Measurements from ENCODE around the gene NNT. TPM values are rescaled to one million over a fixed set of nuclear protein-coding genes. Genes with fewer than 3 reads are reported as not detected.
"Not testable (repeated sequence)": the region's sequence is repeated elsewhere in the genome, so short reads cannot be mapped to it uniquely, and the experiment has no call there.

Gene NNT
- total RNA-seq, 4 donors from 2014 or later = 47.0 to 68.5 (median 60.8) TPM

- ATAC-seq (ENCODE audit: low FRiP score) = no peak
- DNase-seq (ENCODE audit: low spot score) = no peak
- TF ChIP-seq, protein P1, sequence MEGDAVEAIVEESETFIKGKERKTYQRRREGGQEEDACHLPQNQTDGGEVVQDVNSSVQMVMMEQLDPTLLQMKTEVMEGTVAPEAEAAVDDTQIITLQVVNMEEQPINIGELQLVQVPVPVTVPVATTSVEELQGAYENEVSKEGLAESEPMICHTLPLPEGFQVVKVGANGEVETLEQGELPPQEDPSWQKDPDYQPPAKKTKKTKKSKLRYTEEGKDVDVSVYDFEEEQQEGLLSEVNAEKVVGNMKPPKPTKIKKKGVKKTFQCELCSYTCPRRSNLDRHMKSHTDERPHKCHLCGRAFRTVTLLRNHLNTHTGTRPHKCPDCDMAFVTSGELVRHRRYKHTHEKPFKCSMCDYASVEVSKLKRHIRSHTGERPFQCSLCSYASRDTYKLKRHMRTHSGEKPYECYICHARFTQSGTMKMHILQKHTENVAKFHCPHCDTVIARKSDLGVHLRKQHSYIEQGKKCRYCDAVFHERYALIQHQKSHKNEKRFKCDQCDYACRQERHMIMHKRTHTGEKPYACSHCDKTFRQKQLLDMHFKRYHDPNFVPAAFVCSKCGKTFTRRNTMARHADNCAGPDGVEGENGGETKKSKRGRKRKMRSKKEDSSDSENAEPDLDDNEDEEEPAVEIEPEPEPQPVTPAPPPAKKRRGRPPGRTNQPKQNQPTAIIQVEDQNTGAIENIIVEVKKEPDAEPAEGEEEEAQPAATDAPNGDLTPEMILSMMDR (IDR thresholded peaks at IDR 0.05) = no peak
Measured at GRCh38 chr5:43691893-43692292, 88.9 kb downstream of the NNT start.

DNA sequence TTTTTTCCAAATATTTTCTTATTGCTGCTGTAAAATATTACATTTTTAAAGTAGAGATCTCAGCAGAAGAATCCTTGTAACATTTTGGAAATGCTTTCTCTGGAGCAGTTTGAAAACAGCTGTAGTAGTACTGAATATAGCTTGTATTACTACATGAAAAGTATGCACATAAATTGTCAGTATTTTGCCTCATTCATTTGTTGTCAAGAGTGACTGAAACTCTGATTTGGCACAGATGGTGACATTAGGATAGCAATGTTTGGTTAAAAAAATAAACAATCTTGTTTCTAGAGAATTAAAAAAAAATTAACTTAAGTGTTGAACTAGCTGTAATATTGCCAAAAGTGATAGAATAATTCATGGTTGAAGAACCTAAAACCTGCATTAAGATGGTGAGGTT, 90.4 kb downstream of the NNT start:
- no peak for DNase-seq (ENCODE audit: low spot score)
- no peak for ATAC-seq (ENCODE audit: low FRiP score)
- TF ChIP-seq, protein P1 (IDR thresholded peaks at IDR 0.05) = no peak

DNA sequence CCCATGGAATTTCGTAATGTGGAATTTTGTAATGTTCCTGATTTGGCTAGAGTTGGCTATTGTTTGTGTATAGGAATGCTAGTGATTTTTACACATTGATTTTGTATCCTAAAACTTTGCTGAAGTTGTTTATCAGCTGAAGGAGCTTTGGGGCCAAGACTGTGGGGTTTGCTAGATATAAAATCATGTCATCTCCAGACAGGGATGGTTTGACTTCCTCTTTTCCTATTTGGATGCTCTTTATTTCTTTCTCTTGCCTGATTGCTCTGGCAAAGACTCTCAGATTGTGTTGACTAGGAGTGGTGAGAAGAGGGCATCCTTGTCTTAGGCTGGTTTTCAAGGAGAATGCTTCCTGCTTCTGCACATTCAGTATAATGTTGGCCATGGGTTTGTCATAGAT, 91.0 kb downstream of the NNT start:
- no peak for ATAC-seq (ENCODE audit: low FRiP score)
- no peak for DNase-seq (ENCODE audit: low spot score)

GRCh38 chr5:43696444-43696843, 93.5 kb downstream of the NNT start:
- not testable (repeated sequence) for DNase-seq (ENCODE audit: low spot score); ATAC-seq (ENCODE audit: low FRiP score)

More for the DNA sequence above, 91.0 kb downstream of the NNT start:
- TF ChIP-seq, protein P1 (IDR thresholded peaks at IDR 0.05) = no peak

DNA sequence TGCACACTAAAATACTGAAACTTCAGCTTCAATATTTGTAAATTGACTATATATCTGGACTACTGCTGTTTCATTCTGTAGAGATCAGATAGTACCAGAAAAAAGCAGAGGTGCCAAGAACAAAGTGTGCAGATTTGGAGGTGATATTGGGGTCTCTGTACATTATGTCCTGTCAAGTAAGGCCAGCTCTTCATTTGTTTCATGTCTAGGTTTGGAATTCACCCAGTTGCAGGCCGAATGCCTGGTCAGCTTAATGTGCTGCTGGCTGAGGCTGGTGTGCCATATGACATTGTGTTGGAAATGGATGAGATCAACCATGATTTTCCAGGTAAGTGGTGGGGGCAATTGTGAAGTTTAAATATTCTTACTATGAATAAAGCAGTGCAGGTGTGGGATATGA, 96.9 kb downstream of the NNT start:
- DNase-seq (ENCODE audit: low spot score) = no peak
- TF ChIP-seq, protein P1 (IDR thresholded peaks at IDR 0.05) = no peak
- ATAC-seq (ENCODE audit: low FRiP score) = no peak

GRCh38 chr5:43700601-43701000, 97.6 kb downstream of the NNT start:
- DNase-seq (ENCODE audit: low spot score) (no peak), ATAC-seq (ENCODE audit: low FRiP score) (no peak)
- TF ChIP-seq, protein P1 (IDR thresholded peaks at IDR 0.05) = no peak

DNA sequence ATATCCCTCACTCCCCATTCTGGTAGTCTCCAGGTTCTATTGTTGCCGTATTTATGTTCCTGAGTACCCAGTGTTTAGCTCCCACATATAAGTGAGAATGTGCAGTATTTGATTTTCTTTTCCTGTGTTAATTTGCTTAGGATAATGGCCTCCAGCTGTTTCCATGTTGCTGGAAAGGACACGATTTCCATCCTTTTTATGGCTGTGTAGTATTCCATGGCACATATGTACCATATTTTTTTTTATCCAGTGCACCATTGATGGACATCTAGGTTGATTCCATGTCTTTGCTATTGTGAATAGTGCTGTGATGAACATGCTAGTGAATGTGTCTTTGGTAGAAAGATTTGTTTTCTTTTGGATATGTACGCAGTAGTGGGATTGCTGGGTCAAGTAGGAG, 98.2 kb downstream of the NNT start:
- DNase-seq (ENCODE audit: low spot score) (no peak), ATAC-seq (ENCODE audit: low FRiP score) (no peak)
- TF ChIP-seq, protein P1 (IDR thresholded peaks at IDR 0.05) = no peak

DNA sequence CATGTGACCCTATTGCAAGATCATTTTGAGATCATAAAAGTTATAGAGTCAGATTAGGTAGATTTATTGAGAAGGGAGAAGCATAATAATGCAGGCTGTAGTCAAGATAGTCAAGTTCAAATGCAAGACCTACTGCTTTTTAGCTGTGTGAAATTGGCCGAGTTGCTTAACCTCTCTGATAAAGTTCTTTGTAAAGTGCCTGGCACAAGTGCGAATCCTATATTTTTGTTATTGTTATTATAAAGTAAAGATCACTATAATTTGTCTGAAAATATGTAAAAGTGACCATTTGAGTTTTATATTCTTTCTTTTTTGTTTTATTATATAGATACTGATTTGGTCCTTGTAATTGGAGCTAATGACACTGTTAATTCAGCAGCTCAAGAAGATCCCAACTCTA, 99.3 kb downstream of the NNT start:
- no peak for DNase-seq (ENCODE audit: low spot score)
- TF ChIP-seq, protein P1 (IDR thresholded peaks at IDR 0.05) = no peak
- ATAC-seq (ENCODE audit: low FRiP score) = no peak

Measured in omental fat pad (tissue), 4 donors.